Activated naive CD4-positive, alpha-beta T cell treated with anti-CD3 and anti-CD28 coated beads, Interleukin-2, amount 10 ng/mL, durations not matched to agents 7 days and 5 days (primary cell): ENCODE results near the gene MUSK.

Experiments used
- CTCF ChIA-PET: fragments of 350-600 bp; sonication (Branson Sonifier 250); formaldehyde crosslinking; loops from one replicate; lab custom pipeline; 2021; ENCODE audit warnings: antibody characterized with exemption; lab: Charles Lee
- DNase-seq: peaks from one replicate; pipeline ENCODE4 v3.0.0-alpha.2; 2020
- H3K27ac Mint-ChIP-seq: one replicate; pipeline ENCODE4 v1.8.0; 2021; ENCODE audit warnings: mild to moderate bottlenecking, moderate library complexity, mixed read lengths
- H3K27me3 Mint-ChIP-seq: one replicate; pipeline ENCODE4 v1.8.0; 2021; ENCODE audit warnings: mild to moderate bottlenecking, mixed read lengths
- H3K36me3 Mint-ChIP-seq: one replicate; pipeline ENCODE4 v1.8.0; 2021; ENCODE audit warnings: mixed read lengths
- H3K4me1 Mint-ChIP-seq: one replicate; pipeline ENCODE4 v1.8.0; 2021; ENCODE audit warnings: mixed read lengths
- H3K4me3 Mint-ChIP-seq: one replicate; pipeline ENCODE4 v1.8.0; 2021; ENCODE audit warnings: mild to moderate bottlenecking, moderate library complexity, mixed read lengths
- H3K9me3 Mint-ChIP-seq: one replicate; pipeline ENCODE4 v1.8.0; 2021; ENCODE audit warnings: mixed read lengths

MUSK gene

GRCh38 chr9:110668570-110669167 lies at the start of gene MUSK:
Gene MUSK (plus strand): TSS chr9:110668791. CDS start chr9:110668905, 114 bp downstream.
- Mint-ChIP-seq H3K27me3 (no peaks in the 10 kb centered on the region), H3K9me3 (no peaks in the 10 kb centered on the region), H3K4me1 (no peaks in the 10 kb centered on the region), H3K27ac (no peak within 1 kb of the TSS), H3K36me3 (no peaks in the 10 kb centered on the region), H3K4me3 (no peak within 1 kb of the TSS)
- no peak for DNase-seq
- CTCF ChIA-PET: no interaction called here

- CTCF ChIA-PET: no interaction called here
- no peaks in the 10 kb centered on the region for H3K9me3 Mint-ChIP-seq
- H3K27ac Mint-ChIP-seq: no peak overlapping the region
- H3K27me3 Mint-ChIP-seq: no peaks in the 10 kb centered on the region
- H3K4me3 Mint-ChIP-seq: no peak overlapping the region
- no peaks in the 10 kb centered on the region for H3K4me1 Mint-ChIP-seq
- DNase-seq: no peak
- H3K36me3 Mint-ChIP-seq: no peaks in the 10 kb centered on the region
Measured at GRCh38 chr9:110619831-110620230, 48.8 kb upstream of the MUSK start.

- CTCF ChIA-PET: no interaction called here
- no peak overlapping the region for H3K27ac Mint-ChIP-seq
- H3K4me3 Mint-ChIP-seq: no peak overlapping the region
- H3K27me3 Mint-ChIP-seq: no peaks in the 10 kb centered on the region
- H3K4me1 Mint-ChIP-seq: no peaks in the 10 kb centered on the region
- no peaks in the 10 kb centered on the region for H3K9me3 Mint-ChIP-seq
- DNase-seq: no peak
- no peaks in the 10 kb centered on the region for H3K36me3 Mint-ChIP-seq
Measured at GRCh38 chr9:110620726-110621125, 47.9 kb upstream of the MUSK start.

- CTCF ChIA-PET: interaction anchor here (1.8 kb wide), 1 partner anchor 405 kb away, joined by 5 read pairs; no protein-coding TSS in a partner anchor
- DNase-seq: no peak
- Mint-ChIP-seq H3K27ac (no peak overlapping the region), H3K36me3 (no peaks in the 10 kb centered on the region), H3K4me3 (no peak overlapping the region), H3K9me3 (no peaks in the 10 kb centered on the region), H3K4me1 (no peaks in the 10 kb centered on the region), H3K27me3 (no peaks in the 10 kb centered on the region)
Measured at GRCh38 chr9:110622368-110622767, 46.2 kb upstream of the MUSK start.

- CTCF ChIA-PET: interaction anchor here (0.6 to 1.8 kb wide), 9 partner anchors 76 to 1049 kb away, joined by 3 to 11 read pairs (median 3); no protein-coding TSS in a partner anchor
- Mint-ChIP-seq H3K27me3 (no peaks in the 10 kb centered on the region), H3K4me1 (no peaks in the 10 kb centered on the region), H3K27ac (no peak overlapping the region), H3K9me3 (no peaks in the 10 kb centered on the region), H3K36me3 (no peaks in the 10 kb centered on the region), H3K4me3 (no peak overlapping the region)
- DNase-seq: peak; percentile 26
Measured at GRCh38 chr9:110623462-110624025, 45.0 kb upstream of the MUSK start.

GRCh38 chr9:110626101-110626829 lies 42.3 kb upstream of the MUSK start:
- no peaks in the 10 kb centered on the region for H3K36me3 Mint-ChIP-seq
- H3K27ac Mint-ChIP-seq: no peak overlapping the region
- no peaks in the 10 kb centered on the region for H3K9me3 Mint-ChIP-seq
- no peaks in the 10 kb centered on the region for H3K4me1 Mint-ChIP-seq
- no peak overlapping the region for H3K4me3 Mint-ChIP-seq
- CTCF ChIA-PET: no interaction called here
- DNase-seq: no peak
- H3K27me3 Mint-ChIP-seq: no peaks in the 10 kb centered on the region

- H3K9me3 Mint-ChIP-seq: peaks cover 3% of the 10 kb centered on the region
- H3K27ac Mint-ChIP-seq: no peak overlapping the region
- H3K27me3 Mint-ChIP-seq: no peaks in the 10 kb centered on the region
- H3K4me1 Mint-ChIP-seq: no peaks in the 10 kb centered on the region
- H3K36me3 Mint-ChIP-seq: no peaks in the 10 kb centered on the region
- CTCF ChIA-PET: no interaction called here
- H3K4me3 Mint-ChIP-seq: no peak overlapping the region
- no peak for DNase-seq
Measured at GRCh38 chr9:110635589-110635988, 33.0 kb upstream of the MUSK start.

GRCh38 chr9:110638381-110638954 lies 30.1 kb upstream of the MUSK start:
- Mint-ChIP-seq H3K9me3 (peaks cover 3% of the 10 kb centered on the region), H3K4me3 (no peak overlapping the region), H3K27ac (no peak overlapping the region), H3K4me1 (no peaks in the 10 kb centered on the region), H3K36me3 (no peaks in the 10 kb centered on the region), H3K27me3 (no peaks in the 10 kb centered on the region)
- CTCF ChIA-PET: interaction anchor here (0.5 kb wide), 1 partner anchor 407 kb away, joined by 3 read pairs; no protein-coding TSS in a partner anchor
- DNase-seq: no peak

GRCh38 chr9:110640736-110641135 lies 27.9 kb upstream of the MUSK start:
- Mint-ChIP-seq H3K4me1 (no peaks in the 10 kb centered on the region), H3K36me3 (no peaks in the 10 kb centered on the region), H3K27me3 (no peaks in the 10 kb centered on the region), H3K9me3 (no peaks in the 10 kb centered on the region), H3K27ac (no peak overlapping the region), H3K4me3 (no peak overlapping the region)
- DNase-seq: no peak
- CTCF ChIA-PET: no interaction called here

- Mint-ChIP-seq H3K4me3 (no peak overlapping the region), H3K9me3 (no peaks in the 10 kb centered on the region), H3K27me3 (no peaks in the 10 kb centered on the region), H3K36me3 (no peaks in the 10 kb centered on the region), H3K4me1 (no peaks in the 10 kb centered on the region), H3K27ac (no peak overlapping the region)
- CTCF ChIA-PET: no interaction called here
- DNase-seq: no peak
Measured at GRCh38 chr9:110641293-110641692, 27.3 kb upstream of the MUSK start.

GRCh38 chr9:110648696-110649095 lies 19.9 kb upstream of the MUSK start:
- no peaks in the 10 kb centered on the region for H3K4me1 Mint-ChIP-seq
- no peaks in the 10 kb centered on the region for H3K9me3 Mint-ChIP-seq
- CTCF ChIA-PET: no interaction called here
- H3K27ac Mint-ChIP-seq: no peak overlapping the region
- DNase-seq: no peak
- no peaks in the 10 kb centered on the region for H3K36me3 Mint-ChIP-seq
- H3K4me3 Mint-ChIP-seq: no peak overlapping the region
- no peaks in the 10 kb centered on the region for H3K27me3 Mint-ChIP-seq

- no peak for DNase-seq
- Mint-ChIP-seq H3K4me3 (no peak overlapping the region), H3K27ac (no peak overlapping the region), H3K27me3 (no peaks in the 10 kb centered on the region), H3K36me3 (no peaks in the 10 kb centered on the region), H3K4me1 (no peaks in the 10 kb centered on the region), H3K9me3 (no peaks in the 10 kb centered on the region)
- CTCF ChIA-PET: no interaction called here
Measured at GRCh38 chr9:110650261-110650660, 18.3 kb upstream of the MUSK start.

GRCh38 chr9:110650991-110651411 lies 17.6 kb upstream of the MUSK start:
- CTCF ChIA-PET: no interaction called here
- no peak overlapping the region for H3K27ac Mint-ChIP-seq
- no peaks in the 10 kb centered on the region for H3K27me3 Mint-ChIP-seq
- no peaks in the 10 kb centered on the region for H3K4me1 Mint-ChIP-seq
- H3K9me3 Mint-ChIP-seq: no peaks in the 10 kb centered on the region
- no peak overlapping the region for H3K4me3 Mint-ChIP-seq
- H3K36me3 Mint-ChIP-seq: no peaks in the 10 kb centered on the region
- DNase-seq: no peak

GRCh38 chr9:110655754-110656641 lies 12.6 kb upstream of the MUSK start:
- CTCF ChIA-PET: no interaction called here
- no peaks in the 10 kb centered on the region for H3K4me1 Mint-ChIP-seq
- no peak overlapping the region for H3K4me3 Mint-ChIP-seq
- no peaks in the 10 kb centered on the region for H3K27me3 Mint-ChIP-seq
- no peaks in the 10 kb centered on the region for H3K9me3 Mint-ChIP-seq
- no peaks in the 10 kb centered on the region for H3K36me3 Mint-ChIP-seq
- H3K27ac Mint-ChIP-seq: no peak overlapping the region
- DNase-seq: no peak
